HEK293T (cell line): ENCODE data around the gene PC.

Experiments
- CTCF ChIA-PET: fragments of 350-600 bp; formaldehyde crosslinking; extraction: SDS; loops from one replicate; lab custom pipeline; 2021; ENCODE audit warnings: antibody characterized with exemption, inconsistent platforms; lab: Yijun Ruan, JAX
- POLR2A ChIA-PET: fragments of 350-600 bp; formaldehyde crosslinking; extraction: SDS; loops from one replicate; lab custom pipeline; 2020; ENCODE audit warnings: antibody characterized with exemption, inconsistent platforms; lab: Yijun Ruan, JAX
- DNase-seq: peaks from one replicate; pipeline ENCODE4 v3.0.0; 2012; ENCODE audit warnings: mixed read lengths; ENCODE audit errors: extremely low spot score
- ARNT ChIP-seq: fragments of 450-650 bp; IDR thresholded peaks from 2 replicates; pipeline ENCODE4 v1.6.1; 2017; ENCODE audit warnings: mild to moderate bottlenecking
- BHLHE40 ChIP-seq: fragments of 450-650 bp; IDR thresholded peaks from 2 replicates; pipeline ENCODE4 v1.6.1; 2016; ENCODE audit warnings: mild to moderate bottlenecking, moderate library complexity, borderline replicate concordance
- CTBP1 ChIP-seq: fragments of 450-650 bp; IDR thresholded peaks from 2 replicates; pipeline ENCODE4 v1.6.1; 2016; ENCODE audit warnings: borderline replicate concordance
- ELF4 ChIP-seq: fragments of 450-650 bp; IDR thresholded peaks from 2 replicates; pipeline ENCODE4 v1.6.1; 2017; ENCODE audit warnings: antibody characterized with exemption
- FOXA1 ChIP-seq: fragments of 450-650 bp; IDR thresholded peaks from 2 replicates; pipeline ENCODE4 v1.6.1; 2016; ENCODE audit warnings: mild to moderate bottlenecking
- FOXK2 ChIP-seq: fragments of 450-650 bp; IDR thresholded peaks from 2 replicates; pipeline ENCODE4 v1.6.1; 2016; ENCODE audit warnings: mild to moderate bottlenecking
- FOXM1 ChIP-seq: fragments of 450-650 bp; IDR thresholded peaks from 2 replicates; pipeline ENCODE4 v1.6.1; 2017; ENCODE audit warnings: mild to moderate bottlenecking, borderline replicate concordance
- HDGF ChIP-seq: fragments of 450-650 bp; IDR thresholded peaks from 2 replicates; pipeline ENCODE4 v1.6.1; 2017; ENCODE audit warnings: antibody characterized with exemption, borderline replicate concordance
- L3MBTL2 ChIP-seq: fragments of 450-650 bp; conservative IDR thresholded peaks from 2 replicates; pipeline ENCODE4 v1.6.1; 2016; ENCODE audit warnings: mild to moderate bottlenecking
- LEF1 ChIP-seq: fragments of 450-650 bp; IDR thresholded peaks from 2 replicates; pipeline ENCODE4 v1.6.1; 2017; ENCODE audit warnings: mild to moderate bottlenecking, borderline replicate concordance
- NFRKB ChIP-seq: fragments of 450-650 bp; IDR thresholded peaks from 2 replicates; pipeline ENCODE4 v1.6.1; 2016; ENCODE audit warnings: mild to moderate bottlenecking, moderate library complexity
- PKNOX1 ChIP-seq: fragments of 450-650 bp; IDR thresholded peaks from 2 replicates; pipeline ENCODE4 v1.6.1; 2016
- SP1 ChIP-seq: fragments of 450-650 bp; IDR thresholded peaks from 2 replicates; pipeline ENCODE4 v1.6.1; 2017
- SUZ12 ChIP-seq: fragments of 450-650 bp; IDR thresholded peaks from 2 replicates; pipeline ENCODE4 v1.6.1; 2016; ENCODE audit warnings: mild to moderate bottlenecking
- TARDBP ChIP-seq: fragments of 450-650 bp; IDR thresholded peaks from 2 replicates; pipeline ENCODE4 v1.6.1; 2016
- ZNF384 ChIP-seq: fragments of 450-650 bp; IDR thresholded peaks from 2 replicates; pipeline ENCODE4 v1.6.1; 2016

PC gene

GRCh38 chr11:66866007-66866406, 92.2 kb downstream of the PC start:
- POLR2A ChIA-PET: no interaction called here
- no peak for DNase-seq
- no peak for TF ChIP-seq FOXK2
- no peak for TF ChIP-seq FOXM1
- TF ChIP-seq HDGF: no peak
- no peak for TF ChIP-seq BHLHE40
- CTCF ChIA-PET: no interaction called here

GRCh38 chr11:66864924-66865697, 93.1 kb downstream of the PC start:
- no peak for TF ChIP-seq L3MBTL2
- TF ChIP-seq SUZ12: no peak
- no peak for TF ChIP-seq FOXM1
- no peak for TF ChIP-seq ELF4
- no peak for TF ChIP-seq BHLHE40
- TF ChIP-seq CTBP1: no peak
- no peak for TF ChIP-seq ZNF384
- TF ChIP-seq LEF1: no peak
- no peak for TF ChIP-seq PKNOX1
- TF ChIP-seq SP1: no peak
- TF ChIP-seq NFRKB: no peak
- no peak for TF ChIP-seq FOXA1
- DNase-seq: no peak
- ChIA-PET POLR2A (no interaction called here), CTCF (interaction anchor here (0.6 kb wide), 1 partner anchor 10 kb away, joined by 3 read pairs; no protein-coding TSS in a partner anchor)

DNA sequence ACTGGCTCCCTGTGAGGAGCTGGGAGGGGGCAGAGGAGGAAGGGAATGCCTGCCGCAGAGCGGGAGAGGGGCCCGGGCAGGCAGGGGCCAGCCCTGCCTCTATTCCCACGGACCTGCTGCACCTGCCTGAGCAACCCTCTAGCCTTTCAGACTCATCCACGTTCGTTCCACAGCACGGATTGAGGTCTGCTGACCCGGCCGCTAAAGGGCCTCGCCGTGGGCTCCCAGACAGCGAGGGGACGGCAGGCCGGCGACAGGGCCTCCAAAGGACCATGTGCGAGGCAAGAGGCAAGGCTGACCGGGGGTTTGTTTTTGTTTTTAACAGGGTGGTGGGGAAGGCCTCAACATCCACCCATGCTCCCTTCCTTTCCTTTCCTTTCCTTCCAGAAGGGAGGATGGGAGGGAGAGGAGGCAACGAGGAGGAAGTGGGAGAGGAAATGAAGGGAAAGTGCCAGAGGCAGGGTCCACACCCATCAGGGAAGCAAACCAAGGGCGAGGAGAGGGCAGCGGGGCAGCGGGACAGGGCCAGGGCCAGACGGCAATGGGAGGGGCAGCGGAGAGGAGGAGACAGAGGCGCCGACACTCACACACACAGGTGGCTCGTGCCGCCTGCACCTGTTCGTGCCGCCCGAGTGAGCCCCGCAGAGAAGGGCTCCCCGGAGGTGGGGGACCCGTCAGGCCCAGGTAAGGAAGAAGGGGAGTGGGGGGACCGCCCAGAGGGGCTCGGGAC, 93.8 kb downstream of the PC start:
- POLR2A ChIA-PET: no interaction called here
- no peak for DNase-seq
- CTCF ChIA-PET: no interaction called here
- TF ChIP-seq FOXM1 (no peak), ELF4 (no peak), LEF1 (no peak), BHLHE40 (no peak), ZNF384 (no peak), TARDBP (no peak), L3MBTL2 (no peak), SUZ12 (no peak), SP1 (no peak), FOXK2 (no peak), PKNOX1 (no peak), HDGF (no peak), ARNT (no peak), FOXA1 (no peak)

- no peak for DNase-seq
- ChIA-PET CTCF (no interaction called here), POLR2A (no interaction called here)
- TF ChIP-seq L3MBTL2 (no peak), LEF1 (no peak), TARDBP (no peak), SUZ12 (no peak), SP1 (no peak), PKNOX1 (no peak), FOXK2 (no peak), CTBP1 (no peak), BHLHE40 (no peak), ZNF384 (no peak), ELF4 (no peak), FOXA1 (no peak), ARNT (no peak)
Measured at GRCh38 chr11:66863428-66864125, 94.6 kb downstream of the PC start.

- POLR2A ChIA-PET: no interaction called here
- DNase-seq: no peak
- TF ChIP-seq TARDBP: no peak
- no peak for TF ChIP-seq PKNOX1
- TF ChIP-seq ELF4: no peak
- TF ChIP-seq FOXM1: no peak
- TF ChIP-seq SUZ12: no peak
- no peak for TF ChIP-seq NFRKB
- no peak for TF ChIP-seq LEF1
- TF ChIP-seq CTBP1: no peak
- no peak for TF ChIP-seq HDGF
- TF ChIP-seq SP1: no peak
- no peak for TF ChIP-seq L3MBTL2
- no peak for TF ChIP-seq ZNF384
- no peak for TF ChIP-seq ARNT
- TF ChIP-seq BHLHE40: no peak
- TF ChIP-seq FOXK2: no peak
- no peak for TF ChIP-seq FOXA1
- CTCF ChIA-PET: no interaction called here
Measured at GRCh38 chr11:66862559-66863037, 95.6 kb downstream of the PC start.
